Measurements from ENCODE around the gene OSBPL9. TPM values are rescaled to one million over a fixed set of nuclear protein-coding genes. Genes with fewer than 3 reads are reported as not detected.
A peak's percentile ranks its signal among the peaks of the same experiment; 100 is the strongest.
"Not testable (repeated sequence)": the region's sequence is repeated elsewhere in the genome, so short reads cannot be mapped to it uniquely, and the experiment has no call there.

Gene OSBPL9
- total RNA-seq, 1 experiment from 2014 or later: 34.3 TPM

DNA sequence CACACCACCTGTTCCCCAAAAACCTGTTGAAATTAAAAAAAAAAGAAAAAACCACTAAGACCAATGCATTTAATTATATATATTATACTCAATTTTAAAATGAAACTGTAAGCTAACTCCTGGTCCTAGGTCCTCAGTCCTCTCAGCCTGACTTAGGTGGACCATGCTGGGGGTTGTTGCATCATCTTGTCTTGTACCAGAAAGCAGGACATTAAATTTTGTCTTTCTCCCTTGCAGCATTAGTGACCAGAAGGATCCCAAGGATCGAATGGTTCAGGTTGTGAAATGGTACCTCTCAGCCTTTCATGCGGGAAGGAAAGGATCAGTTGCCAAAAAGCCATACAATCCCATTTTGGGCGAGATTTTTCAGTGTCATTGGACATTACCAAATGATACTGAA lies 164.0 kb downstream of the OSBPL9 start:
- DNase-seq (ENCODE audit: low read depth): no peak

DNA sequence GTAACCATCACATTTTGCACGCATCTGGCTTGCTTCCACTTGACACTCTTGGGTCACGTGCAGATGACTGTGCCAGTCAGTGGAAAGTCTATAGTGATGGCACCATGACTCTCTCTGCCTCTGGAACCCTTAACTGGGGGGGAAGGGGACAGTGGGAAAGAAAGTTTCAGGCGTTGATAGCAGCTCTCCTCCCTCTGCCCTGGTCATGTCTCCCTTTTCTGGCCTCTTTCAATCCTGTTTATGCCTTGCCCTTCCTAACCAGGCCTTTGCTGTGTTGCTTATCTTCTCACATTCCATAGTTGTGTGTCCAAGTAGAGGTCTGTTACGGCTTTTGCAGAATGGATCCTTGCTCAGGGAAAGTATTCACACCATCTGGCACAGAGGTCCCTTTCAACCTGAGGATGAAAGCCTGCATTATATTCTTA lies 168.1 kb downstream of the OSBPL9 start:
- DNase-seq (ENCODE audit: low read depth): no peak

DNA sequence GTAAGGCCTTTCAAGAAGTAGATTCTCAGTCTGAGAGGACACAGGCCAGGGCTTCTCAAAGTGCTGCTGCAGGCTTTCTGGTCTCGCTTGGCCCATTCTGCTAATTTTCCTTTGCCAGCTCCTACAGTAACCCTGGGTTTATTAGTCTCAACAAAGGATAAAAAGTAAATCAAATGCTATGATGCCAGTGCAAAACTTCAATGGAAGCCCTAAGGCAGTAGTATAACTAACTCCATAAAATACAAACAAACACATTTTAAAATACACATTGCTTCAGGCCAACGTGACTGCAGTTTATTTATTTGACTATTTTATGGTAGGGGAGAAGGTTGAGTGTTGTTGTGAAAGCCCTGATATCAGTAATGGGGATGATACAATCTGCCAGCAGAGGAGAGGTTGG lies 172.0 kb downstream of the OSBPL9 start:
- DNase-seq (ENCODE audit: low read depth): no peak

DNA sequence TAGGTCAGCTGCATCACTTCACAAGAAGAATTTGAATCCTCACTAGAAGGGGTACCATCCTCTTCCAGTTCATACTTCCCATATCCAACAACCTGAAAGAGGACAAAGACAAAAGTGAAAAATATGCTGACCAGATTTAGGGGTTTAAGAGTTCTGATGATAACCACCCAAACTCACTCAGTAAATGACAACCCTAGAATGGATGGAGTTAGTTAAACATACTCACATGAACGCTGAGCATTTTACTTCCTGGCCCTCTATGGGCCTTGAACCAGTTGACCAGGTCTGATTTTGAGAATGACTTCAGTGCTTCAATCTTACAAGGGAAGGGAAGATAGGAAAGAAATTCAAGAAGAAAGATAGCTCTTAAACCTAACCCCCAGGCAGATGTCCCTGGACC lies 172.4 kb downstream of the OSBPL9 start:
- no peak for DNase-seq (ENCODE audit: low read depth)

DNA sequence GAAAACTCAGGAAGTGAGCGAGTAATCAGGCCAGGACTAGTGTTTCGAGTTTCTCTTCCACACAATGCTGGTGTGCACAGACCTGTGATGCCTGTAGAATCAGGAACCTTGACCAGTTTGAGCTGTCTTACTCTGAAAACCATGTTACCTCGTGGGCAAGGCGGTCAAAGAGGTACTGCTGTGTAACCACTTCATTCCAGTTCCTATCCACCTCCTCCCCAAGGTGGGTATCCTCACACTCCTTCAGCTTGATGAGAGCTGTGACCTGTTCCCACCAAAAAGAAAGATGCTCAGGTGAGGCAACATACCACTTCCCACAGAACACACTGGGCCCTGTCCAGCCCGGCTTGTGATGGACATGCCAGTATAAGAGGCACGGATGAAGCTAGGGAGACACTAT lies 173.5 kb downstream of the OSBPL9 start:
- no peak for DNase-seq (ENCODE audit: low read depth)

DNA sequence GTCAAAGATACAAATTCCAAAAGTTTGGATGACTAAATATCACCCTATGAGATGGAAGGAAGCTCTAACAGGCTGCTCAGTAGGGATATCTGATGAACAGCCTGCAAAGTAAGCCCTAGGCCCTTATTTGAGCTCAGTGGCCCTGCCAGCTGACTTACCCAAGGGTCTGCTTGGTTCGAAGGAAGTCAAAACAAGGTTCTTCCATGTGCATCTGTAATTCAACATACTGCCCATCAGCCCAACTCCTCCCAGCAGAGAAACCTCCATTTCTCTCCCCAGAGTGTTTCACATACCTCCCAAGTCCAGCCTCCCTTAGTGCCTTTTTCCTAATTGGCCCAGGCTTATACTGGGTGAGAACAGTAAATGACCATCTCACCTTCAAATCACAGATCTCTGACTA lies 175.0 kb downstream of the OSBPL9 start:
- DNase-seq (ENCODE audit: low read depth): no peak

DNA sequence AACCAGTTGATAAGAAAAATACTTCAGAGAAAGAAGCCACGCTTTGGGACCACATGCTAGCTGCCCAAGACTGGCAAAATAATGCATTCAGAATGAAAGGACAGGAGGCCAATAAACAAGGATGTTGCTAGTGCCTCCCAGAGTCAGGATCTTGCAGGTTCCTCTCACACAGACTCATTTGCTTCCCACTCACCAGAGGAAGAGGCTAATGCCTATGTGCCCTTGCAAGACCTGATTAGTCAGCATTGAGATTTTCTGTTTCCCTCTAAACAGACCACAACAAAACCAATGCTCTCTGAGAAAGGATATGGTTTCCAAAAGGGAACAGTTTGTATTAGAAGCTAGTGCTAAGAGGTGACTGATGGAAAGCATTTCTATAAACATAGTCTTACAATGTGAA lies 176.0 kb downstream of the OSBPL9 start:
- DNase-seq (ENCODE audit: low read depth): peak; percentile 69

DNA sequence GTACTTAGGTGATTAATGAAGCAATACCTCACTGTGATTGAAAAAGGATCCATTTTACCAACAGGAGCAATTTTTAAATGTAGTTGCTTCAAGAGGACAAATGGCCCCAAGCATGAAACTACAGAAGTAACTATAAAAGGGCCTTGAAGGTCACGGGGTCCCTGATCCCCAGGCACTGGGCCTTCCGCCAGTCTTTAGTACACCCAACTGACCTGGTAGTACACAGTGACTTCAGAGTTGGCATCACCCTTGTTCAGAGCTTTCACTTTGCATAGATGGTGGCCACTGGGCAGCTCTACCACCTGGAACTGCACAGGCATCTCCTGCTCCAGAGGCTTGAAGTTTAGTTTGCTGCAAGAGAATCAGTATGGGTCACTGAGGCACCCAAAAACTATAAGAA lies 177.4 kb downstream of the OSBPL9 start:
- DNase-seq (ENCODE audit: low read depth): no peak

DNA sequence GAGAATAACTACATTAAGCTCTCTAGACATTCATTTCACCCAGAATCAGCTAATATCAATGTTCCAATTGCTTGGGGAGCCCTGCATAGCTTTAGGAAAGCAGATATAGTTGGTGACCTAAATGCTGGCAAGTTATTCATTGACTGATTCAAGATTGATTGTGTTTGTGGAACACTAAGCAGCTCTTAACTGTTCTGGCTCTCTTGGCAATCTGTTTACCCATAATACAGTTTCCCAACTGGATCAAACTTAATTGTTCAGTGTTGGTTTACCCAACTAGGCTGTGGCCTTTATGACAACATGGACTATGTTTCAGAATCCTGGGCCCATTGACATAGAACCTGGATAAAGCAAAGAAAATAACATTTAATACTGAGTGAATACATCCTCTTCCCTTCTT lies 178.0 kb downstream of the OSBPL9 start:
- no peak for DNase-seq (ENCODE audit: low read depth)

DNA sequence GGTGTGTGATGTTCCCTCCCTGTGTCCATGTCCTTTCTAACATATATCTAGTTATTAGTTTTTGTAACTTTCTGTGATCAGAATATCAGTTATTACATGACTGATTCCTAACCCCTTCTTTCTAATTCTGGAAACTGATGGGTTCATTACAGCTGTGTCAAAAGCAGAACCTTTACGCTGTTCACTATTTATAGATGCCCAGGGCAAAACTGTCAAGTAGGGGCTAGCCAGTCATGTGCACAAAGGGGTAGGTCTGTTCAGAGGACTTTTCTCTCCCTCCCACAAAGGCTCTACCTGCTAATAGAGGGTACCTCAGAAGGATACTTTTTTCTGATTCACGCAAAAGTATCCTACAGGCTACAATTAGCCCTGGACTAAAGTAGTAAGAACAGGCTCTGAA lies 182.5 kb downstream of the OSBPL9 start:
- no peak for DNase-seq (ENCODE audit: low read depth)

DNA sequence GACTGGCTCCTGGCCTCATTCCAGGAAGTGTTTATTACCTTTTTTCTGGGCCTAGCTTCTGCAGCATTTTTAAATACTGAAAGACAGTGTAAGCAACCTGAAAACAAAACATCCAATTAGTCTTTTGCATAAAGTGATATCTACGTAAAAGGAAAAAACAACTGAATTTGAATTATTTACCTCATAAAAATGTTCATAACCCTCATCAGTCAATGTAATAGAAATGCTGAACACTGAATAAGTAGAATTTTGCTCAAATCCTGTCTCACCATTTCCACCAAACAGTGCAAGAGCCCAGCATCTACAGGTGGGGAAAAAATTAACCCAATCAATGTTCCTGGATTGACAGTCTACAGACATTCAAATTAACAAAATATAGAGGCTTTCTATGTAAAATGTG lies 197.6 kb downstream of the OSBPL9 start:
- no peak for DNase-seq (ENCODE audit: low read depth)

DNA sequence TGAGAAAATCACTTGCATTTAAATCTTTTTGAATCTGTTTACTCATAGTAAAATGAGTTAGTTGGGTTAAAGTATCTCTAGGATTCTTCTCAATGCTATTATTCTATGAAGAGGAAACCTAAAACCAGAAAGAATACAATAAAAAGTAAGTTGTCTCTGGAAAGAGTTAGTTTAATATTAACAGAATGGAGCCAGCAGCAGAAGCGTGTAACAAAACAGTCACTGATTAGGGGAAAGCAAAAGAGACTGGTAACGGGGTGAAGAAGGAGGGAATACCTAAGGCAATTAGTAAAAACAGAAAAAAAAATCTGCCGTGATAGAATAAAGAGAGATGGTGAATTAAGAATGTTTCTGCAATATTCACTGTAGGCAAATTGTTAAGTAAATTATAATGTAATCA lies 201.6 kb downstream of the OSBPL9 start:
- no peak for DNase-seq (ENCODE audit: low read depth)

DNA sequence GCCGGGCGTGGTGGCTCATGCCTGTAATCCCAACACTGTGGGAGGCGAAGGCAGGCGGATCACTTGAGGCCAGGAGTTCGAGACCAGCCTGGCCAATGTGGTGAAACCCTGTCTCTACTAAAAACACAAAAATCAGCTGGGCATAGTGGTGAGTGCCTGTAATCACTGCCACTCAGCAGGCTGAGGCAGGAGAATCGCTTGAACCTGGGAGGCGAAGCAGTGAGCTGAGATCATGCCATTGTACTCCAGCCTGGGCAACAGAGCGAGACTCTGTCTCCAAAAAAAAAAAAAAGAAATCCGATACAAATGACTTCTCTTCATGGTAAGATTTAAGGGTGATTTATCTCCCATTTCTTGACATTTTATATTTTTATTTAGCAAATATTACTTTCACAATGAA lies 202.1 kb downstream of the OSBPL9 start:
- not testable (repeated sequence) for DNase-seq (ENCODE audit: low read depth)

DNA sequence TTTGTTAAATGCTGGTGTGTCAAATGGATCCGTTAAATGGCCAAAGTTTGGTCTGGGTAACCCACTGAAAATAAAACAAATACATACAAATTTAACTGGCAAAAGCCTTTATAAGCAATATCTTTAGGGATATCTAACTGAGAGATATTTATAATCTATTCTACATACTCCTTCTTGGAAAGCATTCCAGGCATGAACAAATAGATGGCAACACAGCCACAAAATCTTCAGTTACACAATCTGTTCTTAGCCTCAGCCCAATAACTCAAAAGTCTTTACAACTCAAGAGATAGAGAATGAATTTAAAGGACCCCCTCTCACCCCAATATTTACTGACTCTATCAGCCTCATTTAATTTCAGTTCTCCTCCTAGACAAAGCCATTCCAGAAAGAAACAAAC lies 202.9 kb downstream of the OSBPL9 start:
- no peak for DNase-seq (ENCODE audit: low read depth)

DNA sequence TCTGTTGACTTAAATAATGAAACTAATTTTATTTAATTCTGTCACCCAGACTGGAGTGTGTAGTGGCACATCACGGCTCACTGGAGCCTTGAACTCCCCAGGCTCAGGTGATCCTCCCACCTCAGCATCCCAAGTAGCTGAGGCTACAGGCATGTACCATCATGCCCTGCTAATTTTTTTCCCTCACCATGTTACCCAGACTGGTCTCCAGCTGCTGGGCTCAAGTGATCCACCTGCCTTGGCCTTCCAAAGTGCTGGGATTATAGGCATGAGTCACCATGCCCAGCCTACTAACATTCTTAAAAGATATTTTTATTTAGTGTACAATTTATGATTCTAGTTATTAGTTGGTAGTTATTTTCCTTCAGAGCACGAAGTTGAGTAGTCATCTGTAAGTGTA lies 212.2 kb downstream of the OSBPL9 start:
- peak; percentile 28 for DNase-seq (ENCODE audit: low read depth)

DNA sequence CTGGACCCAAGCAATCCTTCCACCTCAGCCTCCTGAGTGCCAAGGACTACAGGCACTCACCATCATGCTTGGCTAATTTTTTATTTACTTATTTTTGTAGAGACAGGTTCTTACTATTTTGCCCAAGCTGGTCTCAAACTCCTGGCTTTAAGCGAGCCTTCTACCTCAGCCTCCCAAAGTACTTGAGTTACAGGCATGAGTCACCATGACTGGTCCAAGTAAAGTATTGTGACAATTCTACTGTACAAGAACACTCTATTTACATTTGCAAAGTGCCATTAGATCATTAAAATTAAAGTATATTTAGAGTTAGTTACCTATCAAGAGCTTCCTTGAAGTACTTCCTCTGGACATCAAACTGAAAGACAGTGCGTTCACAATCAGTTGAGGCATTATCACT lies 216.8 kb downstream of the OSBPL9 start:
- peak; percentile 27 for DNase-seq (ENCODE audit: low read depth)

DNA sequence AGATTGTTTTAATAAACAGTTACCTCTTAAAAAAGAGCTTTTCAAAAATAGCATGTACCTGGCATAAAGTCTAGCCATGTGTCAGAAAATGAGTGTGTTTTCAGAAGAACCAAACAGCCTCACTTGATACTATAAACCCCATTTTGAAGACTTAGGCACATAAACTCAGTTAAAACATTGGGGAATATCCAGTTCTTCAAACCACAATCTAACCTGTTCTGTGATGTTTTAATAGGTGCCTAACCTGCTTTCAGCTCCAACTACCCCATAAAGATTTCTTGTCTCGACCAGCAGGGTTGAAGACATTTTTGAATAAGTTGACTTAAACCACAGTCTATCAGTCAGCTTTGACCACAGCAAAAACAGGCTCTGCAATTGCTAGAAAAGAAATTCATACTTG lies 220.4 kb downstream of the OSBPL9 start:
- no peak for DNase-seq (ENCODE audit: low read depth)

Small RNA genes within 50 kb of the gene (small RNA-seq; reads per million reads assigned to genes)
- gene AL050343.2 (not detected), gene RF00568 (not detected)

Other genes with a start within 250 kb of the OSBPL9 start
- gene EPS15, start 97.8 kb upstream of the OSBPL9 start, total RNA-seq (2014; rRNA removed; shearing (Covaris generic)): 20.3 and 20.8 TPM in 2 replicates